HG03064 (cell line): ENCODE results near the gene SOX4.
"Not testable (repeated sequence)": the region's sequence is repeated elsewhere in the genome, so short reads cannot be mapped to it uniquely, and the experiment has no call there.

ENCODE experiments used
- ATAC-seq: cut with Tn5 transposase; IDR thresholded peaks from one replicate; pipeline ENCODE4 v1.9.1; 2021; ENCODE audit warnings: low read depth; ENCODE audit not compliant: unreplicated experiment

Gene SOX4

DNA sequence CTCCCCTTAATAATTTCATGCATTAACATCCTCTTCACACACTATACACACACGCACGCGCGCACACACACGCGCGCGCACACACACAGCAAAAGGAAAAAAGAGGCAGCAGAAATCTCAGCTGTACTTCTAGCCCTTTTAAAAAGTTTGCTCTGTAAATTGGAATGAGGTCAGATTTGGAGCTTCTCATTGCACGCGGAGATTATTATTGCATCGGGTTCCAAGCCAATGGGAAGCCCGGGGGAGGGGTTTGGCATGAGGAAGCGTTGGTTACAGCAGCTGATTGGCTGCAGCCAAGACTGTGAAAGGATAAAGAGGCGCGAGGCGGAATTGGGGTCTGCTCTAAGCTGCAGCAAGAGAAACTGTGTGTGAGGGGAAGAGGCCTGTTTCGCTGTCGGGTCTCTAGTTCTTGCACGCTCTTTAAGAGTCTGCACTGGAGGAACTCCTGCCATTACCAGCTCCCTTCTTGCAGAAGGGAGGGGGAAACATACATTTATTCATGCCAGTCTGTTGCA is at the start of gene SOX4:
Gene SOX4, plus strand, starts transcription at position 340 of the 515 bp plus-strand sequence. CDS start 784 bp downstream, outside the sequence.
- peak; percentile 61 for ATAC-seq

DNA sequence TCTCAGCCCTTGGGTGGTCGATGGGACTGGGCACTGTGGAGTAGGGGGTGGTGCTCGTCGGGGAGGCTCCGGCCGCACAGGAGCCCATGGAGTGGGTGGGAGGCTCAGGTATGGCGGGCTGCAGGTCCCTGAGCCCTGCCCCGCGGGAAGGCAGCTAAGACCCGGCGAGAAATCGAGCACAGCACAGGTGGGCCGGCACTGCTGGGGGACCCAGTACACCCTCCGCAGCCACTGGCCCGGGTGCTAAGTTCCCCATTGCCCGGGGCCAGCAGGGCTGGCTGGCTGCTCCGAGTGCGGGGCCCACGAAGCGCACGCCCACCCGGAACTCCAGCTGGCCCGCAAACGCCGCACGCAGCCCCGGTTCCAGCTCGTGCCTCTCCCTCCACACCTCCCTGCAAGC is 41.3 kb upstream of the SOX4 start:
- ATAC-seq, result not testable (repeated sequence)

DNA sequence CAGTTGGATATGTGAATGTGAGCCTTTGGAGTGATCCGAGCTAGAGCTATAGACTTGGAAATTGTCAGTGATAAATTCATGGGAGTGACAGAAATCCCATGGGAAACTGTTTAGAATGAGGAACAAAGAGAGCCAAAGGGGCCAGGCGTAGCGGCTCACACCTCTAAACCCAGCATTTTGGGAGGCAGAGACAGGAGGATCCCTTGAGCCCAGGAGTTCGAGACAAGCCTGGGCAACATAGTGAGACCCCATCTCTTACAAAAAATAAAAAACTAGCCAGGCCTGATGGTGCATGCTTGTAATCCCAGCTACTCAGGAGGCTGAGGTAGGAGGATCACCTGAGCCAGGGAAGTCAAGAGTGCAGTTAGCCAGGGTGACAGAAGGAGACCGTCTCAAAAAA is 39.3 kb upstream of the SOX4 start:
- ATAC-seq, result no peak

DNA sequence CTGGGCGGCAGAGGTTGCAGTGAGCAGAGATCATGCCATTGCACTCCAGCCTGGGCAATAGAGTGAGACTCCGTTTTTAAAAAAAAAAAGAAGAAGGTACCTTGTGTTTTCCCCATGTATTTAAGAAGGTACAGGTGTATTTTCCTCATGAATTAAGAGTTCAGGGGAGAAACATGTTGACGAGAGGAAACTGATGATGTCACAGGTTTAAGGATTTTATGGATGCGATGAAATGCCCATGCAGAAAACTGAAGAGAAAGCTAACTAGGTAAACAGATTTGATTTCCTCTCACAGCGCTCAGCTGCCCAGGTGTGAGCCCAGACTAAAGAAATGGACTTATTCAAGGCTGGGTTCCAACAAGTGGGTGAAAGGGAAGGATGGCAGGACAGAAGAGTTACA is 38.4 kb upstream of the SOX4 start:
- ATAC-seq, result no peak

DNA sequence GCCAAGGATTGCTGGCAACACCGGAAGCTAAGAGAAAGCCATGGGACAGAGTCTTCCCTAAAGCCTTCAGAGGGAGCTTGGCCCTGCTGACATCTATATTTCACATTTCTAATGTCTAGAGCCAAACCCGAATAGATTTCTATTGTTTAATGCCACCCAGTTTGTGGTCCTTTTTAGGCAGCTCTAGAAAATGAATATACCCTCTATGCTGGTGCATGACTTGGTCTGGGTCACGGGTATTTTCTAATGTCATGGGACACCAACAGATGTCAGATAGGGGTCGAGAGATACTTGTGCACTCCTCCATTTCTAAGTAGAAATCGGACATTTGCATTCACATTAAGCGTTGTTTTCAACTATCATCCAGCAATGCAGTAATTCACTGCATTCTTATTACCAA is 37.0 kb upstream of the SOX4 start:
- ATAC-seq, result no peak

DNA sequence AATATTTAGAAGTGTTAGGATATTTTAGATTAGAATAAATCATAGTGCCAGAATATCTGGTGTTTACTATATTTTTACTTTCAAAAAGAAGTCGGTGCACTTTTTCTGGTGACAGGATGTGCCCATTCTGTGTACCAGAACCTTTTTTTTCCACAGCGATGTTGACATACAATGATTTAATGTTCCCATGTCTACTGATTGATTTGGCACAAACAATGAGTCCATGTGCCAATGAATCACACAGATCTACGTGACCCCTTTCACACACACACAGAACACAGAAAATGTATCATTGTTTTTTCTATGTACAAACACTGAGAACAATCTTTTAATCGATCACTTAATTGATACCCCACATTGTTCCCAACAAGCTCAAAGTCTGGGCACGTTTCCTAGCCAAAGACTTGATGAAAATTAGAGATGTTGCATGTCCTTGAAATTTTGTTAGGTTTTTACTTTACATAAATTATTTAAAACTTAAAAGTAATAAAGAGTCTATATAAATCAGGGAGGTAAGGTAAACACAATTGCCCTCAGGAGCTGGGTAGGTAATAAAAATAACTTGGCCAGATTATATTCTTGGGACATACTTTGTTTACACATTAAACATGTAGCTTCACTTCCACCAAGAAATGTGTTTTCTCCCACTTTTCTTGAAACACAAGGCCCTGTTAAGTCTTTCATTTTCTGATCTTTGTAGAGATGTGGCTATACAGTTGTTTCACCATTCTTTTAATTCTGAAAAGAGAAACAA is 36.4 kb upstream of the SOX4 start:
- ATAC-seq, result no peak

DNA sequence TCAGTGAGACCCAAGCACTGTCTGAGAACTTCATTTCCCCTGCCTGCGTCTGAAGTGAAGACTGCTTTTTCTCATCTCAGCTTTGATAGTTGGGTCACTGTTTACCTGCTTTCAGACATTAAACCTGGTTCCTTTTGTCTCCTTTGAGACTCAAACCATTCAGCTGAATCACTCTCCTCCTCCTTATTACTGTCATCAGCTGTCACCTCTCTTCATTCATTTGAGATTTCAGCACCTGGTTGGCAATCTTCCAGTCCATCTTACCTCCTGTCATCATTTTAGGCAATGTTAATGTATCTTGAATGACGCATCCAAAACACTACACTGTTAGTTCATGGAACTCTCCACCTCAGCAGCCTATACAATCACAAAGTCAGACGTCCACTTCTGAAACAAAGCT is 34.3 kb upstream of the SOX4 start:
- no peak for ATAC-seq

DNA sequence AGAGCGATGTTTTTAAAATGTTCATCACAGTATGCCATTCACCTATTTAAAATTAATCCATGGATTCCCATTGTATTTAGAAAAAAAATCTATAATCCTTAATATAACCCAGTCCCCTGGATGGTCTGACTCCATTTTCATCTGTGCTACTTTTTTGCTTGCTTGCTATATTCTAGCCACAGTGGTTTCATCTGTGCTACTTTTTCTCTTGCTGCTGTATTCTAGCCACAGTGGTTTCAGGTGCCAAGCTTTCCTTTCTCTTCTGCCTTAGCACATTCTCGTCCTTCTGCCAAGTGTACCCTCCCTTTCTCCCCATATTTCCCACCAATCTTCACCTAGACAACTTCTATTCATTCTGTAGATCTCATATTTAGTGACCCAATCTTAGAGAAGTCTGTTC is 33.3 kb upstream of the SOX4 start:
- ATAC-seq, result no peak

DNA sequence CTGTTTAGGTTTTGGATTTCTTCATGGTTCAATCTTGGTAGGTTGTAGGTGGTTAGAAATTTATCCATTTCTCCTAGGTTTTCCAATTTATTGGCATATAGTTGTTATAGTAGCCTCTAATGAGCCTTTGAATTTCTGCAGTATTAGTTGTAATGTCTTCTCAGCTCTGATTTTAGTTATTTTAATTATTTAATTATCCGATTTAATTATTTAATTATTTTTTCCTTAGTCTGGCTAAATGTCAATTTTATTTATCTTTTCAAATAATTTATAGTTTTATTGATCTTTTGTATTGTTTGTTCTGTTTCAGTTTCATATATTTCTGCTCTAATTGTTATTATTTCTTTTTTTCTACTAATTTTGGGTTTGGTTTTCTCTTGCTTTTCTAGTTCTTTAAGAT is 28.1 kb upstream of the SOX4 start:
- no peak for ATAC-seq

DNA sequence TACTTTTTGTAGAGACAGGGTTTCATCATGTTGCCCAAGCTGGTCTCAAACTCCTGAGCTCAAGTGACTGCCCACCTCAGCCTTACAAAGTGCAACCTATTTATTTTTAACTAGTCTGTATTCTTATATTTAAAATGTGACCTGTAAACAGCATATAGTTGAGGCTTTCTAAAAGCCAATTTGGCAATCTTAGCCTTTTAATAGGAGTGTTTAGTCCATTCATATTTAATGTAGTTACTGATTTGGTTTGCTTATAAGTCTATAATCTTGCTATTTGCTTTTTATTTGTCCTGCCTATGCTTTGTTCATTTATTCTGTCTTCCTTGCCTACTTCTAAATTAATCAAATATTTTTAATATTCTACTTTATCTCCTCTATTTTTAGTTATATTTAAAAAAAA is 15.0 kb upstream of the SOX4 start:
- no peak for ATAC-seq

DNA sequence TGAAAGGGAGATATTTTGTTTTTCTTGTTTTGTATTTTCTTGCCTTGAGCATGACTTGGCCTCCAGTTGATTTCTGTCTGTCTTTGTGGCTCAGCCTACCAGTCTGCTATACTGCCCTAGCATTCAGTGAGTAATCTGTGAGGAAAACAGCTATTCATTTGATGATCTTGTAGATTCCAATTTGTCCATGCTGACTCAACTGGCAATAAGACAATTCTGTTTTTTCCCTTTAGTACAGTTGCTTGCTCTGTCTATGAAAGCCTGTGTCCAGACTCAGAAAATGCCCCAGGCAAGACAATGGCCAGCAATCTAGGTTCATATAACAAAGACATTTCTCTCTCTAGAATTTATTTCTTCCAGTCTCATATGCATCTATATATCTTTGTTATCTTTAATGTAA is 10.9 kb upstream of the SOX4 start:
- no peak for ATAC-seq

DNA sequence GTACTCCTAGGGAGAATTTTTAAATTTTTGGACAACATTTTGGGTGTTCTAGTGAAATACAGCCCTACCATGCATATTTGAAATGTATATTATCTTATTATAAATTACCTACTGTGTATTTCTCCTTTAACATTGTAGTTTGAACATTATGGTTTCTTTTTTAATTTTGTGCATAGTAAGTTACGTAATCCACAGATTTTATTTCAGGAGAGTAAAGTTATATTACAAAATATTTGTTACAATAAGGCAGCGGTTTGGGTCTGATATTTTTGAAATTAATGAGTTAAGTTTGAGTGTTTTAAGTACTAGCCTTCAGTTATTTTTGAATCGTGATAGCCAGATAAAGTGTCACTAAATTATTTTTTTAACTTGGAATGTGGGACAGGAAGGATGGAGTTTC is 7.3 kb upstream of the SOX4 start:
- ATAC-seq, result no peak

DNA sequence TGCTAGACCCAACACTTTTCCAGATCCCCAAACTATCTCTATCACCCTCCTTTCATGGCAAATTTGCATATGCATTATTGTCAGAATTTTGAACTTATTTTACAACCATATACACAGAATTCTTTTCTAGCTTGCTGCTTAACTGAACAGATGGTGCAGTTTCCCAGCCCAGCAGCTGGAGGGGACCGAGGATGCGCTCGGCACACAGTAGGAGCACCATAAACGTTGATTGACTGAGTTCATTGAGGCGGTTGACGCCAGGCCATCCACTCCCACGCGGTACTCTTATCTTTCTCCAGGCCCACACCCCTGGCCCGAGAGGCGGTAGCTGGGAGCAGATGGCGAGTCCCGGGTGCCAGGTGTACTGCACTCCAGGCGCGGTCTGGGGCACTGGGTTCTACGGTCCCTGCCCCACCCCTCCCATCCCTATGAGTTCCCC is 6.8 kb upstream of the SOX4 start:
- no peak for ATAC-seq

DNA sequence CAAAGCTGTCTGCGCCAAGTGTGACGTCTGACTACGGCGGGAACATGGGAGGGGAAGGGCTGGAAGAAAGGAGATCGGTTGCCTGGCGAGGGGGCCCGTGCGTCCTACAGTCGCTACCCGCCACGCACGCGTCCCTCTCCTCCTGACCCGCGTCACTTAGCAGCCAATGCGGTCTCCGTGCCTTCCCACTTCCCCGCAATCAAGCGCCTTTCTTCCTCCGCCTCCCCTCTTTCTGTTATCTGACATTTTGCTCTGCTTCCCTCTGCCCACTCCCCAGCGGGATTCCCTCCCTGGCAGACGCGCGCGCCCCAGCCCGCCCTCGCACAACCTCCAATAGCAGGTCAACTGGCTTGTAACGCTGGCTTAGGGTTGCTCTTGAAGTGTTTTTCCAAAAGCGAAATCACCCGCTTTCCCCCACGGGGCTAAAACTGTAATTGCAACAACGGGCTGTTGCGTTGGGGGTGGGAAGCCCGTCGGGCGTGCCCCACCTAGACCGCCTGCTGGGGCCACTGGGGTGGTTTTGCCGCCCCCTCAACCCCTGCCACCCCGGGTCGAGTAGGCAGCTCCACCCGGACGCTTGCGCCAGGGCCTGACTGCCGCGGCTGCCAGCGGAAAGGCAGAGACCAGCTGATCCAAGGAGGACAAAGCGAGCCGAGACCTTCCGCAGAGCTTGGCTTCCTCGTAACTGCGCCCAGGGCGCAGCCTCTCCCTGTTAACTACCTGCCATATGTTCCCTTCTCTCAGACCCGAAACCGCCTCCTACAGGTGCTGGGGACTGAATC is 6.2 kb upstream of the SOX4 start:
- peak; percentile 33 for ATAC-seq

DNA sequence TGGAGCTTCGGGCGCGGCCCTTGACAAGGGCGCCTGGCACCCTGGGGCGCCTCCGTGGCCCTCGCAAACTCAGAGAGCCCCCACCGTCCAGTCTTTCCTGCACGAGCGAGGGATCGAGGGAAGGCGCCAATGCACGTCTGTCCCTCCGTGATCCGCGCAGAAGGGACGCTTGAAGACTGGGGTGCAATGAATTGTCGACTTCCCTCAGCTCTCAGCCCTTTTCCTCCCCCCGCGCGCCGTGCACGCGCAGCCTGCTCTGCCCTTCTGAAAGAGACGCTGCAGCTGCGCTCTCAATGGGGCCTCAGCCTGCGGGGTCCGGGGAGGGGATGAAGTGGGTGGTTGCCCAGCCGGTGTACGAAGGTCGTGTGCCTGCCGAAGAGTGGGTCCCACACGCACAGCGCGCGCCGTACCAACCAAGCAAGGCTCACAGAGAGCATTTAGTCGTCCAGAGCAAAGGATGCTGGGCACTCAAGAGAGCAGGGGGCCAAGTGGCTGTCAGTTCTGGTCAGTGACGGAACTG is 5.5 kb upstream of the SOX4 start:
- peak; percentile 35 for ATAC-seq

DNA sequence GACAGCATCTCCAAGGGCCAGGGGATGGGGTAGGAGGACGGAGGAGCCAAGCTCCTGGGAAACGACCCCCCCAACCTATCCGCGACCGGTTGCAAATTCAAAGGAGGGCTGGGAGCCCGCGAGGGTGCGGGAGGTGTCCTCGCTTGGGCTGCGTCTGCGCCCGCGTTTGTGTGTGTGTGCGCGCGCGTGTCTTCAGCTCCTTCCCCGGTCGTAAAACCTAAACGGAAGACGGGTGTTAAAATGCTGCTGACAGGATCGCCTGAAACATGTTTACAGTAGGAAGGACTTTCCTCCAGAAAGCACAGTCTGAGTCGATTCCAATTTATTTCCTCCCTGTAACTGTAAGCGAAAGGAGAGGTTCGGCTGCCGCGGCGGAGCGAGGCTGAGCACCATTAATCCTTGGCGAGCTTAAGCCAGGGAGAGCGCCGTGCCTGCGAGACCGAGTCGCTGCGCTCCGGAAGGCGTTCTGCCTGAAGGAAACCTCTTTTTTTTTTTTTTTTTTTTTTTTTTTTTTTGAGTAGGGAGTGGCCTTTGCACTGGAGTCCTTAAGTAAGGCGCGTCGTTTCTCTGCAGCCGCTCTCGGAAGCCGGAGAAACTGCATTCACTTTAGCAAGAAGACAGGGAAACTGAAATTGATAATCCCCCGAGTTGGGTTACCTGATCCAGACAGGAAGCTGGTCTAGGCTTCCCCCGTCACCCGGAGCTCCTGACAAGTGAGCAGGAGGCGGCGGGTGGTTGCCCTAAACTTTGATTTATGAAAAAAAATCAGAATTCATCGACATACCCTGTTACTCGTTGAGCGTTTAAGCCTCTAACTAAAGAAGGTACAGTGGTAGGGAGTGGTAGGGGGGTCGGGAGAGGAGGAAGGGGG is 4.8 kb upstream of the SOX4 start:
- ATAC-seq, result peak; percentile 24

DNA sequence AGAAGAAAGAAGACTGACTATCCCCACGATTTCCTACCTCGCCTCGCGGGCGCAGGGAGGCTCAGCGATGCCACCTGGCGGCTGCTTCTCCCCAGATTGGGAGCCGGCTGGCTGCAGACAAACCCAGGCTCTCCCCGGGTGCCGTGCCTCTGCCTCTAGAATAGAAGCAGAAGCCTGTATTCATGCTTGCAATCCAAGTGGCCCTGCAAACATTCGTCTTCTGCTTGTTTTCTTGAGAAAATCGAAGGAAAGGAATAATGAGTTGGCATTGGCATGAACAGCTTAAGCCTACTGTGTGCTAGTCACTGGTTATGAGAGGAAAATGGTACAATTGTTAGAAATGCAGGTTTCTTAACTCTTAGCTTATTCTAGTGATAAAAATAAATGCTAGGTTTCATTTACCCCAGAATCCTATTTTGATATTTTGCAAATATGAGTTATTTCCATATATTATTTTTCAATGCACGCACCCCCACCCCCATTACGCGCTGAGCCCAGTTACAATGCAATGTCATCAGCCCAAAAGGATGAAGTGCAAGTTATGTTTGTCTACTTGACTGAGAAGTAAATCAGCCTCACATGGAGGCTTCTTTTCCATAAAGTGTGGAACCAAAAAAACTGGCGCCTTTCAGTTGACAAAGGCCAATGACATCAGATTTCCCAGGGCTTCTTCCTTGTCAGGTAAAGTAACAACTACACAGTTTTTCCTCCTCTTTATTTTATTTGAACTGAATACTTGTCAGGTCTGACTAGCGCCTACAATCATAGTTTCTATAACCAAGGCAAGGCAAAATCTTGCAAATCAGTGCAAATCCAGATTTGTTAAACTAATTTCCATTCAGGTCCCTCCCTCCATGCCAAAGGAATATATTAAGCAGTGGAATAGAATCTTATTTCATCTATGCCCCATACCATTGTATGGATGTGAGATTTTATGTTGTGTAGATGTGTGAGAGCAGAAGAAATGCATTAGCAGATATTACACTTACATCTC is 3.9 kb upstream of the SOX4 start:
- peak; percentile 18 for ATAC-seq

DNA sequence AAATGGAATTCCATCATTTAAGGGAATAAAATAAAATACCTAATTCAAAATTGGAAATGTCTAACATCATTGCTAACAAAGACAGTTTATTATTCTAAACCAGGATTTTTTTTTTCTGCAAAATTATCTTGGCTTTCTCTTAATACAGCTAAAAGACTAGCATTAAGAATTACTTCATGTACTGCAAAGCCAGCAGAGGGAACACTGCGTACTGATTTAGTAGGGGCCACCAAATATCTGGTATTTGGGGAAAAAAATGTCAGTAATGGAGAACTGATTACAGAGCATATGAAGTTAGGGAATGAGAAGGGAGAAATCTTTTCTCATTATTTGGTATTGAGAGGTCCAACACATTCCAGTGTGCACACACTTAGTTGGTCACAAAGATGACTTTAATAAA is 3.2 kb upstream of the SOX4 start:
- ATAC-seq, result no peak

DNA sequence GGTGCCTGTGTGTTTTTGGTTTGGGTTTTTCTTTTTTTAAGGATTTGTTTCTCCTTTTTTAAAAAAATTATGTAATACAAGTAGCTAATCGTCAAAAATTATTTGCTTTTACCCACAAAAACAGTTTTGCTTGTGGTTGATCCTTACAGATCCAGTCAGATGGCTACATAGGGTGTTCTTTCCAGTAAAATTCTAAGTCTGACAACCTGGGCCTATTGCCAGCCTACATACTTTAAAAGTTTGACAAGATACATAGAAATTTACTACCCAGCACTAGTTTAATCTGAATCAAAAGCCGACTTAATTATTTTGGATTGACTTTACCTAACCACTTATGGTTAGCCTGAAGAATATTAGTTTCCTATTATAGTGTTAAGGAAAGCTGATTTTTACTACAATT is 2.1 kb upstream of the SOX4 start:
- no peak for ATAC-seq
